Activated T-helper 1 cell treated with anti-CD3 and anti-CD28 coated beads, Interleukin-2, amount 50 U/mL, for 16 hours (primary cell): ENCODE results near the gene FAM177B.
A peak's percentile ranks its signal among the peaks of the same experiment; 100 is the strongest.

ENCODE experiments used
- DNase-seq, 2 donors: peaks; one replicate each; pipeline ENCODE4 v3.0.0-alpha.2; 2020; ENCODE audit warnings: low read depth in 1 of 2, low spot score in 1 of 2

FAM177B gene

DNA sequence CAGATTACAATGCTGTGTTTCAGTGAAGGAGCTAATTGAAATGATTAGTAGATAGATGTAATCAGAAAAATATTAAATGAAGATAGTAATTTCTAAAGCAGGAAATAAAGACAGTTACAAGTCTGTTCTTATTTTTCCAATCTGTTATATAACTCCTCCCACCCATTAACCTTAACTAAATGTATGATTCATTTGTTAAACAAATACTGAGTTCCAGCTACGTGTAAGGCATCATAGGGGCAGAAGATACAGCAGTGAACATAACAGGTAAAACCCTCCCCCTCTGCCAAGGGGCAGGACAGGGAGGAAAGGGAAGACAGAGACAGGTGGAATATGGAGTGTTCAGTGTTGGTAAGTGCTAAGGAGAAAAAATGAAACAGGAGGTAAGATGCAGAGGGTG lies at the start of gene FAM177B:
TSS of gene FAM177B (plus strand) at position 231 of the 400 bp plus-strand sequence. CDS start 9,344 bp downstream, outside the sequence.
- no peak for DNase-seq

GRCh38 chr1:222691016-222691415 lies 46.0 kb upstream of the FAM177B start:
- no peak for DNase-seq

- DNase-seq: no peak
Observed at GRCh38 chr1:222694927-222695326, 42.1 kb upstream of the FAM177B start.

- DNase-seq: no peak
Observed at GRCh38 chr1:222696741-222697140, 40.3 kb upstream of the FAM177B start.

GRCh38 chr1:222697203-222697602 lies 39.8 kb upstream of the FAM177B start:
- DNase-seq: no peak

DNA sequence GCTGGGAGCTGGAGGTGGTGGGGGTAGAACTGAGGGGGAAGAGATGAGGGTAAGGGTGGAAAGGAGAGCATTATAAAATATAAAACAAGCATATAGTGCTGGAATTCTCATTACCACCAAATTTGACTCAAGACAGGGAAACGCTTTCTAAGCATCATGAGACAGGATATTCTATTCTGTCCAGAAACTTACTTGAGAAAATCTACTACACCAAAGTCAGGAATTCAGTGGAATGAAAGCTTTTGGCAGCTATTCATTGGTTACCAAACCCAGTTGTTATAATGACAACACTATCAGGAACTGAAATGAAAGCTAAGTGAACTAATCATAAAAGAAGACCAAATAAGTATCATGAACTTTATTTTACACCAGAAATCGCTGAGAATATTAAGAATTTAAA lies 39.2 kb upstream of the FAM177B start:
- DNase-seq: no peak

GRCh38 chr1:222702210-222702609 lies 34.8 kb upstream of the FAM177B start:
- no peak for DNase-seq

- DNase-seq: no peak
Observed at GRCh38 chr1:222704260-222704659, 32.7 kb upstream of the FAM177B start.

DNA sequence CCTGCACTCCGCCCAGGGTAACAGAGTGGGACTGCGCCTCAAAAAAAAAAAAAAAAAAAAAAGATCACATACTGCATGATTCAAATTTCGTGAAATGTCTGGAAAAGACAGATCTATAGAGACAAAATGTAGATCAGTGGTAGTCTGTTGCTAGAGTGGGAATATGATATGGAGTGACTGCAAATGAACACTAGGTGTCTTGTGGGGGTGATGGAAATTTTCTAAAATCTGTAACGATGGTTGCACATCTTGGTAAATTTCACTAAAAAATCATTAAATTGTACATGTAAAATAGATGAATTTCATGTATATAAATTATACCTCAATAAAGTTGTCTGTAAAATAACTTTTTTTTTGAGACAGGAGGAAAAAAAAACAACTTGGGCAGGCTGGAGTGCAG lies 30.2 kb upstream of the FAM177B start:
- DNase-seq: no peak

DNA sequence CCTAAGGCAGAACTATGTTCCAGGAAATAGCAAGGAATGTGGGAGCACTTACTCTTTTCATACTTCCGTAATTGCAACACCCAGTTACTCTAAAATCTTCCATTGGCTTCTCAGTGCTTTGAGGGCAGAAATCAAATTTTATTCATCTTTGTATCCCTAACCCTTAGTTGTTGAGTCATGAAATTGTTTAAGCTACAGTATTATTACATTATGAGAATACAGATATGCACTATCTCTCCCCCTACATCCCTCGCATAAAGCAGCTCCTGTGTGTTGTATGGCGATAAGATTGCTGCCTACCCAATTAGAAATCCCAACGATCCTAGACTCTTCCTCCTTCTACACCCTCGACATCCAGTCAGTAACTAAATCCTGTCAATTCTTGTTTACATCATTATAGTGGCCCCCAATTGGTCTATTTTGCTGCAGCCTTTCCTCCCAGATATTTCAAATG lies 27.3 kb upstream of the FAM177B start:
- no peak for DNase-seq

GRCh38 chr1:222711319-222712252 lies 25.4 kb upstream of the FAM177B start:
- peak; percentile 22 to 27 for DNase-seq

GRCh38 chr1:222712253-222713090 lies 24.5 kb upstream of the FAM177B start, which contains the start of the genes AIDA and BROX:
Gene AIDA (minus strand): TSS chr1:222712491. CDS start chr1:222712317, 174 bp downstream.
Gene BROX (plus strand): TSS chr1:222712564. CDS start chr1:222715700, 3,136 bp downstream.
- peak; percentile 93 to 96 for DNase-seq

- DNase-seq: peak; percentile 84 to 88
Observed at GRCh38 chr1:222713091-222713961, 23.7 kb upstream of the FAM177B start.

- DNase-seq: no peak
Observed at GRCh38 chr1:222716393-222716792, 20.6 kb upstream of the FAM177B start.

- no peak for DNase-seq
Observed at GRCh38 chr1:222728746-222729145, 8.3 kb upstream of the FAM177B start.

DNA sequence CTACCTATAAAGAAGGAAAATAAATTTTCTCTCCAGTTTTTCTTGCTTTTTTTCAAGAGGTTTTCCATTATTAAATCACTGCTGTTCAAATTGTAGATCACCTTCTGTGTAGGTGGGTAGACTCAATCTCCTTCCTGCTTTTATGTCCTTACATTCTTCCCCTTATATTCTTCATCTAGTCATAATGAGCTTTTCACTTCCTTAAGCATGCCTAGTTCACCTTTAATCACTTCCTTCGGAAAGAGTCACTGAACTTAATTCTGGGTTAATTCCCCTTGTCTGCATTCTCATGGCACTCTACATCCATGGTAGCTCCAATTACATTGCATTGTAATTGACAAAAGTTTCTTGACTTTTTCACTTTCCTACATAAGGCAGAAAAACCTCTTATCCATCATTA lies 6.1 kb upstream of the FAM177B start:
- no peak for DNase-seq

DNA sequence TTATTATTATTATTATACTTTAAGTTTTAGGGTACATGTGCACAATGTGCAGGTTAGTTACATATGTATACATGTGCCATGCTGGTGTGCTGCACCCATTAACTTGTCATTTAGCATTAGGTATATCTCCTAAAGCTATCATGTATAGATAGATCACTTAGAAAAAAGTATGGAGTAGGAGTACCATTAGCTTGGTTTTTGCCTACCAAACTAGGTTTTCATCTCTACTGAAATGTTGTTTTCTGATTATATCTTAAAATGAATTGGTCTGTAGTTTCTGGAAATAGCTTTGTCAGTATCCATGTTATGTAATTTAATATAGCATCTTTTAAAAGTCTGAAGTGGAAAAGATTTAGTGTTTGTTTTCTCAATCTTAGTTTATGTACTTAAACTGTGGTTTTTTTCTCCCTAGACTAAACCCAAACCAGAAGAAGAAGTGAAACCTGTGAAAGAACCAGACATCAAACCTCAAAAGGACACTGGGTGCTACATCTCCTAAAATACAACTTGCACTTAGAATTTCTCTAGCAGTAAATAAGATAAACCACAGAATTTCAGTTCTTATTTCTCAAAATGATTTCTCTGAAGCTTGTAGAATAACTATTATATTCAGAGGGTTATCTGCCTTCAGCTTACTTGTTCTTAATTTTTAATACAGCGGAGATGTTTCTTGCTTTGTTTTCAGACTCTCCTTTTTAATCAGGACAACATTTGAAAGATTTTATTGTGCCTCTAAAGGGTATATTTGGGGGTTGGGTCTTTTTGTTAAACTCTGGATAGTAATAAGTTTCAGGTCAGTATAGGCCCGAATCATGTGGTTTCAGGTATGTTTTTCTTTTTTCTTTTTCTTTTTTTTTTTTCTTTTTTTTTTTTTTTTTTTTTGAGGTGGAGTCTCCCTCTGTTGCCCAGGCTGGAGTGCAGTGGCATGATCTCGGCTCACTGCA lies 4.5 kb upstream of the FAM177B start:
- DNase-seq: no peak

DNA sequence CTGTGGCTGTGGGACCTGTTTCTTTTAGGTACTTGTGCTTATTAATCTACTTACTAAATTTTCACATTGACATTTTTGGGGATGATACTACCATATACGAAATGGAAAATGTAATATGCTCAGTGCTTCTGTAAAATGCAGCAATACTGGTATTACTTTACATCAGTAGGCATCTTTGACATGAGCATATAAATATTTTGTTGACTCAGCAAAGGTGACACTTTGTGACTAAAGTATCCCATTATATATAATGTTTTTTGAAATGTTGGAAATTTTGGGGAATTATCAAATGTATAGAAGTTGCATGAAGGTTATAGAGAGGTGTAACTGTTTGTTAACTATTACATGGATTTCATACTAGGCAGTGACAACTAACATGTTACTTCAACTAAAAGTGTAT lies 2.3 kb upstream of the FAM177B start:
- DNase-seq: no peak

DNA sequence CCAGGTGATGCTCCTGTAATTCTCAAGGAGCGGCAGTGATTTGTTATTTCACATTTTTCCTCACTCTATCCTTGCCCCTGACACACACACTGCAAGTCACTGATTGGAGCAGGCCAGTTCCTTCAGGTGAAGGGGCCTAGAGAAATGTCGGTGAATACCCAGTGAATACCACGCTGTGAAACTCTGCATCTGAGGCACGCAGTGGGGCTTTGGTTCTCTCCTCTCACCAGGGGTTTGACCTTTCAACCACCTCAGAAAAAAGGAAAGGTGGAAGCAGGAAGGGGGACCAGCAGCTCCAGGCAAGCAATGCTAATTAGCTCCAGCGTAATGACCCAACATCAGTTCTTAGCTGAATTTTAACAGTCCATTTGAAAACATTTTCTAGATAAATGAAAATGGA lies 532 bp upstream of the FAM177B start:
- DNase-seq: no peak

GRCh38 chr1:222739465-222739864 lies 2.5 kb downstream of the FAM177B start:
- no peak for DNase-seq
